Stimulated activated CD4-positive, alpha-beta T cell treated with anti-CD3 and anti-CD28 coated beads, Interleukin-4, amount 100 ng/mL, for 24 hours (primary cell): ENCODE results near the gene NUMA1.
A peak's percentile ranks its signal among the peaks of the same experiment; 100 is the strongest.

Experiments used
- DNase-seq: peaks from one replicate; pipeline ENCODE4 v3.0.0-alpha.2; 2020

NUMA1 gene

GRCh38 chr11:72102631-72102945 lies 22.2 kb upstream of the NUMA1 start:
- no peak for DNase-seq

- no peak for DNase-seq
Observed at GRCh38 chr11:72102162-72102561, 21.8 kb upstream of the NUMA1 start.

GRCh38 chr11:72100462-72100861 lies 20.1 kb upstream of the NUMA1 start:
- no peak for DNase-seq

- no peak for DNase-seq
Observed at GRCh38 chr11:72100009-72100408, 19.7 kb upstream of the NUMA1 start.

GRCh38 chr11:72098741-72099140 lies 18.4 kb upstream of the NUMA1 start:
- DNase-seq: no peak

- DNase-seq: peak; percentile 70
Observed at GRCh38 chr11:72091292-72091691, 10.9 kb upstream of the NUMA1 start.

- DNase-seq: no peak
Observed at GRCh38 chr11:72088076-72088808, 7.9 kb upstream of the NUMA1 start.

GRCh38 chr11:72085621-72086351 lies 5.4 kb upstream of the NUMA1 start:
- no peak for DNase-seq

GRCh38 chr11:72084965-72085364 lies 4.6 kb upstream of the NUMA1 start:
- DNase-seq: no peak

- no peak for DNase-seq
Observed at GRCh38 chr11:72084076-72084475, 3.7 kb upstream of the NUMA1 start.

- no peak for DNase-seq
Observed at GRCh38 chr11:72083414-72083813, 3.1 kb upstream of the NUMA1 start.

- no peak for DNase-seq
Observed at GRCh38 chr11:72081821-72082453, 1.6 kb upstream of the NUMA1 start.

- DNase-seq: no peak
Observed at GRCh38 chr11:72081184-72081644, 872 bp upstream of the NUMA1 start.

GRCh38 chr11:72079819-72080325 lies 470 bp downstream of the NUMA1 start:
- DNase-seq: no peak

- no peak for DNase-seq
Observed at GRCh38 chr11:72078477-72078876, 1.9 kb downstream of the NUMA1 start.

GRCh38 chr11:72075756-72076155 lies 4.6 kb downstream of the NUMA1 start:
- DNase-seq: no peak

- DNase-seq: no peak
Observed at GRCh38 chr11:72075109-72075508, 5.2 kb downstream of the NUMA1 start.

- DNase-seq: no peak
Observed at GRCh38 chr11:72072348-72072747, 8.0 kb downstream of the NUMA1 start.

- no peak for DNase-seq
Observed at GRCh38 chr11:72070491-72070890, 9.9 kb downstream of the NUMA1 start.

- no peak for DNase-seq
Observed at GRCh38 chr11:72069787-72070251, 10.5 kb downstream of the NUMA1 start.

- DNase-seq: no peak
Observed at GRCh38 chr11:72069200-72069599, 11.1 kb downstream of the NUMA1 start.

GRCh38 chr11:72067676-72068075 lies 12.7 kb downstream of the NUMA1 start:
- DNase-seq: no peak

- no peak for DNase-seq
Observed at GRCh38 chr11:72067266-72067665, 13.1 kb downstream of the NUMA1 start.

- no peak for DNase-seq
Observed at GRCh38 chr11:72066855-72067254, 13.5 kb downstream of the NUMA1 start.
